Naive thymus-derived CD4-positive, alpha-beta T cell (primary cell): ENCODE measurements around the gene EZH1. TPM values are rescaled to one million over a fixed set of nuclear protein-coding genes. Genes with fewer than 3 reads are reported as not detected.

Source experiments
- ATAC-seq: fragments of 150-1000 bp; cut with Tn5 transposase; 2 replicates; pipeline ENCODE4 v1.10.0; 2021; ENCODE audit warnings: mild to moderate bottlenecking, moderate library complexity
- CTCF ChIA-PET: fragments of 350-600 bp; sonication (Branson Sonifier 250); formaldehyde crosslinking; loops from one replicate; lab custom pipeline; 2021; ENCODE audit warnings: antibody characterized with exemption; lab: Charles Lee
- POLR2A ChIA-PET: fragments of 350-600 bp; sonication (Branson Sonifier 250); formaldehyde crosslinking; loops from one replicate; lab custom pipeline; 2021; ENCODE audit warnings: antibody characterized with exemption, inconsistent platforms; lab: Charles Lee
- DNase-seq, 9 donors: peaks; one replicate each; pipeline versions ENCODE4 v3.0.0 to v3.0.0-alpha.2; 2020 to 2022; ENCODE audit warnings: mixed read lengths in 1 of 9
- H3K27ac ChIP-seq: one replicate; pipeline ENCODE4 v1.7.0; 2013; ENCODE audit warnings: mild to moderate bottlenecking, low read depth, low read length, moderate library complexity
- H3K27me3 ChIP-seq, 2 donors: one replicate each; pipeline ENCODE4 v1.7.0; 2013; ENCODE audit warnings: low read length in 2 of 2, mild to moderate bottlenecking in 2 of 2, moderate library complexity in 2 of 2; ENCODE audit not compliant: control insufficient read depth in 2 of 2, insufficient read depth in 2 of 2
- H3K36me3 ChIP-seq, 3 experiments: 1 replicate in 2 of 3; 2 replicates in 1 of 3; pipeline ENCODE4 v1.7.0; 2013; ENCODE audit warnings: low read length in 3 of 3, mild to moderate bottlenecking in 3 of 3, moderate library complexity in 1 of 3; ENCODE audit not compliant: insufficient read depth in 3 of 3, control insufficient read depth in 2 of 3
- H3K4me1 ChIP-seq, 2 donors: one replicate each; pipeline ENCODE4 v1.7.0; 2013; ENCODE audit warnings: low read length in 2 of 2, mild to moderate bottlenecking in 2 of 2, moderate library complexity in 1 of 2; ENCODE audit not compliant: control insufficient read depth in 2 of 2, insufficient read depth in 2 of 2
- H3K4me3 ChIP-seq: 2 replicates; pipeline ENCODE4 v1.7.0; 2013; ENCODE audit warnings: mild to moderate bottlenecking, low read length
- H3K9me3 ChIP-seq, 3 experiments: 1 replicate in 2 of 3; 2 replicates in 1 of 3; pipeline ENCODE4 v1.7.0; 2013; ENCODE audit warnings: low read length in 3 of 3; ENCODE audit not compliant: control insufficient read depth in 2 of 3
- H3K27ac Mint-ChIP-seq, 9 donors: one replicate each; pipeline ENCODE4 v1.8.0; 2020 to 2022; ENCODE audit warnings: mixed read lengths in 9 of 9, mild to moderate bottlenecking in 8 of 9, moderate library complexity in 5 of 9, inconsistent platforms in 2 of 9
- H3K27me3 Mint-ChIP-seq, 5 donors: one replicate each; pipeline ENCODE4 v1.8.0; 2021 to 2022; ENCODE audit warnings: mixed read lengths in 5 of 5, mild to moderate bottlenecking in 1 of 5
- H3K36me3 Mint-ChIP-seq, 5 donors: one replicate each; pipeline ENCODE4 v1.8.0; 2020 to 2022; ENCODE audit warnings: mixed read lengths in 5 of 5, mild to moderate bottlenecking in 3 of 5, inconsistent platforms in 1 of 5
- H3K4me1 Mint-ChIP-seq, 7 donors: one replicate each; pipeline ENCODE4 v1.8.0; 2020 to 2022; ENCODE audit warnings: mixed read lengths in 7 of 7, mild to moderate bottlenecking in 3 of 7, inconsistent platforms in 1 of 7
- H3K4me3 Mint-ChIP-seq, 10 donors: one replicate each; pipeline ENCODE4 v1.8.0; 2020 to 2022; ENCODE audit warnings: mild to moderate bottlenecking in 10 of 10, mixed read lengths in 10 of 10, moderate library complexity in 6 of 10, inconsistent platforms in 2 of 10
- H3K9me3 Mint-ChIP-seq, 11 donors: one replicate each; pipeline ENCODE4 v1.8.0; 2020 to 2022; ENCODE audit warnings: mixed read lengths in 11 of 11, mild to moderate bottlenecking in 4 of 11, inconsistent platforms in 1 of 11, moderate library complexity in 1 of 11
- intact Hi-C, 2 donors: fragments of 100-400 bp; cut with micrococcal nuclease; formaldehyde crosslinking; loops; one replicate each; pipeline ENCODE4 v1.15.1; 2023
- polyA plus RNA-seq, 2 donors: library from polyadenylated mRNA; unstranded; fragments of 300-500 nt; fragmentation: Illumina TruSeq; gene quantifications; one replicate each; pipeline ENCODE4 v1.2.3, GENCODE V29; 2021
- total RNA-seq, 6 experiments: library from RNA in 5 of 6; stranded (reverse) in 5 of 6; gene quantifications; 1 replicate in 5 of 6; 2 replicates in 1 of 6; pipeline ENCODE4 v1.2.3 and lab custom pipeline; 2021 to 2026

The EZH1 gene
- total and polyA plus RNA-seq, 7 experiments from 2014 or later: 30.2 to 212 (median 92.4) TPM

- Histone ChIP-seq H3K9me3 (no peaks in the 10 kb centered on the region), H3K36me3 (peaks cover 13 to 66% (median 14%) of the 10 kb centered on the region in 3 experiments), H3K27ac (no peak overlapping the region), H3K27me3 (no peaks in the 10 kb centered on the region), H3K4me1 (peaks cover 1 to 7% of the 10 kb centered on the region in 2 donors), H3K4me3 (no peak overlapping the region)
- DNase-seq (no peak), ATAC-seq (no peak)
- Mint-ChIP-seq H3K9me3 (no peaks in the 10 kb centered on the region), H3K4me3 (no peak overlapping the region), H3K27ac (peak overlapping the region in 1 of 9 donors; percentile 65), H3K27me3 (no peaks in the 10 kb centered on the region), H3K36me3 (peaks cover 10 to 55% (median 23%) of the 10 kb centered on the region in 5 donors), H3K4me1 (peaks cover 0 to 11% (median 4%) of the 10 kb centered on the region in 7 donors)
- intact Hi-C loops: no loop called here
- CTCF ChIA-PET: no interaction called here
- POLR2A ChIA-PET: no interaction called here
Observed at GRCh38 chr17:42700586-42701289, 44.1 kb downstream of the EZH1 start.

GRCh38 chr17:42699415-42699740, 45.5 kb downstream of the EZH1 start:
- Mint-ChIP-seq H3K27me3 (no peaks in the 10 kb centered on the region), H3K36me3 (peaks cover 5 to 48% (median 15%) of the 10 kb centered on the region in 5 donors), H3K4me3 (no peak overlapping the region), H3K27ac (peak overlapping the region in 1 of 9 donors; percentile 33), H3K9me3 (no peaks in the 10 kb centered on the region), H3K4me1 (peaks cover 0 to 3% (median under 1%) of the 10 kb centered on the region in 7 donors)
- H3K36me3 ChIP-seq: peaks cover 1 to 53% (median 4%) of the 10 kb centered on the region in 3 experiments
- no peak overlapping the region for H3K4me3 ChIP-seq
- no peak overlapping the region for H3K27ac ChIP-seq
- no peaks in the 10 kb centered on the region for H3K4me1 ChIP-seq
- DNase-seq: no peak
- no peak for ATAC-seq
- H3K9me3 ChIP-seq: no peaks in the 10 kb centered on the region
- CTCF ChIA-PET: no interaction called here
- POLR2A ChIA-PET: interaction anchor here (0.6 kb wide), 1 partner anchor 30 kb away, joined by 4 read pairs; no protein-coding TSS in a partner anchor
- intact Hi-C loops: no loop called here
- no peaks in the 10 kb centered on the region for H3K27me3 ChIP-seq

- CTCF ChIA-PET: no interaction called here
- Mint-ChIP-seq H3K36me3 (peaks cover 4 to 43% (median 11%) of the 10 kb centered on the region in 5 donors), H3K4me3 (no peak overlapping the region)
Observed at GRCh38 chr17:42698736-42699414, 46.0 kb downstream of the EZH1 start.

GRCh38 chr17:42697108-42697811, 47.6 kb downstream of the EZH1 start:
- H3K27me3 ChIP-seq: no peaks in the 10 kb centered on the region
- no peak overlapping the region for H3K27ac Mint-ChIP-seq
- no peak overlapping the region for H3K4me3 ChIP-seq
- no peaks in the 10 kb centered on the region for H3K4me1 ChIP-seq
- no peaks in the 10 kb centered on the region for H3K27me3 Mint-ChIP-seq
- no peak for ATAC-seq
- peaks cover 0 to 33% (median 0%) of the 10 kb centered on the region in 3 experiments for H3K36me3 ChIP-seq
- no peaks in the 10 kb centered on the region for H3K9me3 ChIP-seq
- no peaks in the 10 kb centered on the region for H3K9me3 Mint-ChIP-seq
- H3K36me3 Mint-ChIP-seq: peaks cover 0 to 29% (median 4%) of the 10 kb centered on the region in 5 donors
- ChIA-PET POLR2A (no interaction called here), CTCF (no interaction called here)
- no peak for DNase-seq
- no peak overlapping the region for H3K27ac ChIP-seq
- intact Hi-C loops: no loop called here
- no peak overlapping the region for H3K4me3 Mint-ChIP-seq
- no peaks in the 10 kb centered on the region for H3K4me1 Mint-ChIP-seq

More at GRCh38 chr17:42698736-42699414, 46.0 kb downstream of the EZH1 start:
- intact Hi-C loops: no loop called here
- Histone ChIP-seq H3K36me3 (peaks cover 0 to 48% (median 4%) of the 10 kb centered on the region in 3 experiments), H3K27me3 (no peaks in the 10 kb centered on the region), H3K27ac (no peak overlapping the region), H3K4me3 (no peak overlapping the region), H3K4me1 (no peaks in the 10 kb centered on the region), H3K9me3 (no peaks in the 10 kb centered on the region)
- no peak for ATAC-seq
- peaks cover 0 to 3% (median 0%) of the 10 kb centered on the region in 7 donors for H3K4me1 Mint-ChIP-seq
- POLR2A ChIA-PET: interaction anchor here (0.6 kb wide), 1 partner anchor 31 kb away, joined by 4 read pairs; no protein-coding TSS in a partner anchor
- DNase-seq: no peak
- no peaks in the 10 kb centered on the region for H3K9me3 Mint-ChIP-seq
- no peaks in the 10 kb centered on the region for H3K27me3 Mint-ChIP-seq
- H3K27ac Mint-ChIP-seq: peak overlapping the region in 1 of 9 donors; percentile 33

GRCh38 chr17:42695500-42695899, 49.3 kb downstream of the EZH1 start:
- CTCF ChIA-PET: no interaction called here
- POLR2A ChIA-PET: interaction anchor here (0.6 kb wide), 1 partner anchor 310 kb away, joined by 4 read pairs; no protein-coding TSS in a partner anchor

GRCh38 chr17:42694524-42694923, 50.3 kb downstream of the EZH1 start:
- peaks cover 0 to 1% (median 0%) of the 10 kb centered on the region in 7 donors for H3K4me1 Mint-ChIP-seq
- ChIA-PET POLR2A (no interaction called here), CTCF (no interaction called here)
- H3K4me1 ChIP-seq: no peaks in the 10 kb centered on the region
- DNase-seq: no peak
- no peak overlapping the region for H3K4me3 ChIP-seq
- H3K27ac ChIP-seq: no peak overlapping the region
- no peak overlapping the region for H3K27ac Mint-ChIP-seq
- no peak overlapping the region for H3K4me3 Mint-ChIP-seq
- H3K36me3 ChIP-seq: peaks cover 0 to 7% (median 0%) of the 10 kb centered on the region in 3 experiments
- no peak for ATAC-seq
- peaks cover 0 to 7% (median 0%) of the 10 kb centered on the region in 5 donors for H3K36me3 Mint-ChIP-seq
- H3K27me3 ChIP-seq: no peaks in the 10 kb centered on the region
- no peaks in the 10 kb centered on the region for H3K9me3 Mint-ChIP-seq
- no peaks in the 10 kb centered on the region for H3K9me3 ChIP-seq
- intact Hi-C loops: no loop called here
- H3K27me3 Mint-ChIP-seq: no peaks in the 10 kb centered on the region

More at GRCh38 chr17:42695500-42695899, 49.3 kb downstream of the EZH1 start:
- Histone ChIP-seq H3K4me1 (no peaks in the 10 kb centered on the region), H3K27ac (no peak overlapping the region), H3K9me3 (no peaks in the 10 kb centered on the region), H3K27me3 (no peaks in the 10 kb centered on the region), H3K4me3 (no peak overlapping the region), H3K36me3 (peaks cover 0 to 15% (median 0%) of the 10 kb centered on the region in 3 experiments)
- H3K9me3 Mint-ChIP-seq: no peaks in the 10 kb centered on the region
- ATAC-seq (no peak), DNase-seq (no peak)
- H3K27ac Mint-ChIP-seq: peak overlapping the region in 1 of 9 donors; percentile 37
- intact Hi-C loops: no loop called here
- no peak overlapping the region for H3K4me3 Mint-ChIP-seq
- peaks cover 0 to 14% (median 0%) of the 10 kb centered on the region in 5 donors for H3K36me3 Mint-ChIP-seq
- H3K4me1 Mint-ChIP-seq: peaks cover 0 to 1% (median 0%) of the 10 kb centered on the region in 7 donors
- H3K27me3 Mint-ChIP-seq: no peaks in the 10 kb centered on the region
